ENCODE measurements around the gene TBC1D5. TPM values are rescaled to one million over a fixed set of nuclear protein-coding genes. Genes with fewer than 3 reads are reported as not detected.
A peak's percentile ranks its signal among the peaks of the same experiment; 100 is the strongest.

Gene TBC1D5
- total RNA-seq, 1 donor from 2014 or later, result 74.6 TPM

- no peak overlapping the region for H3K27ac ChIP-seq
- intact Hi-C loops (cut with DNase I), result no loop called here
- peaks cover 3% of the 10 kb centered on the region for H3K36me3 ChIP-seq
- no peak for TF ChIP-seq CTCF (IDR thresholded peaks at IDR 0.05)
- H3K4me1 ChIP-seq, result no peaks in the 10 kb centered on the region
- H3K27me3 ChIP-seq, result no peaks in the 10 kb centered on the region
- H3K9me3 ChIP-seq, result no peaks in the 10 kb centered on the region
- no peak for ATAC-seq
- no peak overlapping the region for H3K4me3 ChIP-seq
- no peak for DNase-seq
These were observed 534.5 kb downstream of the TBC1D5 start for GRCh38 chr3:17207979-17208378.

GRCh38 chr3:17207019-17207418 lies 535.4 kb downstream of the TBC1D5 start:
- no peak for TF ChIP-seq CTCF (IDR thresholded peaks at IDR 0.05)
- Histone ChIP-seq H3K4me1 (no peaks in the 10 kb centered on the region), H3K9me3 (peaks cover 8% of the 10 kb centered on the region), H3K4me3 (no peak overlapping the region), H3K27me3 (no peaks in the 10 kb centered on the region), H3K27ac (no peak overlapping the region), H3K36me3 (no peaks in the 10 kb centered on the region)
- intact Hi-C loops (cut with DNase I), result no loop called here
- no peak for DNase-seq
- ATAC-seq, result no peak

- Histone ChIP-seq H3K27ac (no peak overlapping the region), H3K4me3 (no peak overlapping the region), H3K36me3 (peaks cover 6% of the 10 kb centered on the region), H3K27me3 (no peaks in the 10 kb centered on the region), H3K9me3 (peaks cover 8% of the 10 kb centered on the region), H3K4me1 (no peaks in the 10 kb centered on the region)
- no peak for DNase-seq
- TF ChIP-seq CTCF (IDR thresholded peaks at IDR 0.05), result no peak
- no peak for ATAC-seq
- intact Hi-C loops (cut with DNase I), result no loop called here
These were observed 538.3 kb downstream of the TBC1D5 start for GRCh38 chr3:17204049-17204650.

- no peak for TF ChIP-seq CTCF (IDR thresholded peaks at IDR 0.05)
- no peak for ATAC-seq
- no peaks in the 10 kb centered on the region for H3K4me1 ChIP-seq
- intact Hi-C loops (cut with DNase I), result no loop called here
- no peak for DNase-seq
- no peaks in the 10 kb centered on the region for H3K27me3 ChIP-seq
- H3K9me3 ChIP-seq, result peaks cover 8% of the 10 kb centered on the region
- H3K4me3 ChIP-seq, result no peak overlapping the region
- H3K27ac ChIP-seq, result no peak overlapping the region
- peaks cover 6% of the 10 kb centered on the region for H3K36me3 ChIP-seq
These were observed 540.9 kb downstream of the TBC1D5 start for GRCh38 chr3:17201538-17201937.

- intact Hi-C loops (cut with DNase I), result no loop called here
- Histone ChIP-seq H3K27ac (no peak overlapping the region), H3K4me3 (no peak overlapping the region), H3K9me3 (no peaks in the 10 kb centered on the region), H3K27me3 (no peaks in the 10 kb centered on the region), H3K36me3 (peaks cover 2% of the 10 kb centered on the region), H3K4me1 (no peaks in the 10 kb centered on the region)
- peak; percentile 23 for TF ChIP-seq CTCF (IDR thresholded peaks at IDR 0.05)
- peak; percentile 75 for ATAC-seq
- DNase-seq, result no peak
These were observed 546.4 kb downstream of the TBC1D5 start for GRCh38 chr3:17195856-17196604.
